Activated T-helper 1 cell treated with anti-CD3 and anti-CD28 coated beads, Interleukin-12 subunit alpha, Interleukin-12 subunit beta, Interleukin-2, Interleukin-4 antibody, amounts not matched to agents 30 ng/mL and 10 ng/mL and 1 ng/mL, durations not matched to agents 14 hours and 24 hours and 36 hours (primary cell): Measurements from ENCODE around the gene GNA14. TPM values are rescaled to one million over a fixed set of nuclear protein-coding genes. Genes with fewer than 3 reads are reported as not detected.
"Not testable (repeated sequence)": the region's sequence is repeated elsewhere in the genome, so short reads cannot be mapped to it uniquely, and the experiment has no call there.

Experiments used
- DNase-seq: peaks from one replicate; pipeline ENCODE4 v3.0.0; 2021; ENCODE audit warnings: low spot score
- H3K27ac Mint-ChIP-seq: one replicate; pipeline ENCODE4 v1.8.0; 2021; ENCODE audit warnings: mild to moderate bottlenecking, mixed read lengths
- H3K27me3 Mint-ChIP-seq: one replicate; pipeline ENCODE4 v1.8.0; 2022; ENCODE audit warnings: mild to moderate bottlenecking, moderate library complexity, mixed read lengths; ENCODE audit not compliant: insufficient read depth
- H3K36me3 Mint-ChIP-seq: one replicate; pipeline ENCODE4 v1.8.0; 2021; ENCODE audit warnings: low read depth, mixed read lengths
- H3K4me1 Mint-ChIP-seq: one replicate; pipeline ENCODE4 v1.8.0; 2021; ENCODE audit warnings: low read depth, mixed read lengths
- H3K4me3 Mint-ChIP-seq: one replicate; pipeline ENCODE4 v1.8.0; 2021; ENCODE audit warnings: mild to moderate bottlenecking, moderate library complexity, mixed read lengths
- H3K9me3 Mint-ChIP-seq: one replicate; pipeline ENCODE4 v1.8.0; 2021; ENCODE audit warnings: mixed read lengths
- intact Hi-C: fragments of 100-400 bp; cut with micrococcal nuclease; formaldehyde crosslinking; loops from one replicate; pipeline ENCODE4 v1.15.1; 2024
- total RNA-seq: library from RNA; stranded (reverse); gene quantifications from 2 replicates; pipeline ENCODE4 v1.2.3, GENCODE V29; 2022

The GNA14 gene
- total RNA-seq, 1 donor from 2014 or later: not detected

GRCh38 chr9:77667151-77667550 lies 19.0 kb upstream of the GNA14 start:
- DNase-seq: no peak
- H3K27me3 Mint-ChIP-seq: peaks cover 5% of the 10 kb centered on the region
- intact Hi-C loops: no loop called here
- no peak overlapping the region for H3K27ac Mint-ChIP-seq
- H3K4me3 Mint-ChIP-seq: no peak overlapping the region
- no peaks in the 10 kb centered on the region for H3K9me3 Mint-ChIP-seq
- no peaks in the 10 kb centered on the region for H3K4me1 Mint-ChIP-seq
- no peaks in the 10 kb centered on the region for H3K36me3 Mint-ChIP-seq

GRCh38 chr9:77663754-77664153 lies 15.6 kb upstream of the GNA14 start:
- Mint-ChIP-seq H3K36me3 (no peaks in the 10 kb centered on the region), H3K4me1 (no peaks in the 10 kb centered on the region), H3K4me3 (no peak overlapping the region), H3K27ac (no peak overlapping the region), H3K27me3 (peaks cover 2% of the 10 kb centered on the region), H3K9me3 (no peaks in the 10 kb centered on the region)
- no peak for DNase-seq
- intact Hi-C loops: no loop called here

GRCh38 chr9:77661566-77662085 lies 13.5 kb upstream of the GNA14 start:
- Mint-ChIP-seq H3K4me1 (no peaks in the 10 kb centered on the region), H3K4me3 (no peak overlapping the region), H3K9me3 (no peaks in the 10 kb centered on the region), H3K27me3 (peaks cover 2% of the 10 kb centered on the region), H3K36me3 (no peaks in the 10 kb centered on the region), H3K27ac (no peak overlapping the region)
- no peak for DNase-seq
- intact Hi-C loops: no loop called here

GRCh38 chr9:77659926-77660325 lies 11.8 kb upstream of the GNA14 start:
- Mint-ChIP-seq H3K4me3 (no peak overlapping the region), H3K27ac (no peak overlapping the region), H3K9me3 (no peaks in the 10 kb centered on the region), H3K27me3 (peaks cover 2% of the 10 kb centered on the region), H3K4me1 (no peaks in the 10 kb centered on the region), H3K36me3 (no peaks in the 10 kb centered on the region)
- intact Hi-C loops: loop anchor here (10.0 kb wide), 1 partner anchor 375 kb away; the partner anchor contains the start of gene GNAQ
- DNase-seq: no peak

GRCh38 chr9:77651203-77651602 lies 3.1 kb upstream of the GNA14 start:
- H3K9me3 Mint-ChIP-seq: no peaks in the 10 kb centered on the region
- intact Hi-C loops: loop anchor here (10.0 kb wide), 1 partner anchor 384 kb away; the partner anchor contains the start of gene GNAQ
- DNase-seq: no peak
- no peaks in the 10 kb centered on the region for H3K36me3 Mint-ChIP-seq
- H3K4me3 Mint-ChIP-seq: no peak overlapping the region
- peaks cover 4% of the 10 kb centered on the region for H3K4me1 Mint-ChIP-seq
- H3K27ac Mint-ChIP-seq: no peak overlapping the region
- peaks cover 50% of the 10 kb centered on the region for H3K27me3 Mint-ChIP-seq

GRCh38 chr9:77649109-77649812 lies 1.1 kb upstream of the GNA14 start:
- no peak overlapping the region for H3K4me3 Mint-ChIP-seq
- H3K4me1 Mint-ChIP-seq: peaks cover 4% of the 10 kb centered on the region
- no peaks in the 10 kb centered on the region for H3K36me3 Mint-ChIP-seq
- H3K27ac Mint-ChIP-seq: no peak overlapping the region
- H3K27me3 Mint-ChIP-seq: peaks cover 64% of the 10 kb centered on the region
- intact Hi-C loops: loop anchor here (5.0 to 10.0 kb wide), 2 partner anchors 103 to 196 kb away; no protein-coding TSS in a partner anchor
- no peak for DNase-seq
- no peaks in the 10 kb centered on the region for H3K9me3 Mint-ChIP-seq

GRCh38 chr9:77647267-77648233 lies 572 bp downstream of the GNA14 start:
- Mint-ChIP-seq H3K9me3 (no peaks in the 10 kb centered on the region), H3K27me3 (peaks cover 56% of the 10 kb centered on the region)
- intact Hi-C loops: loop anchor here (5.0 to 10.0 kb wide), 2 partner anchors 105 to 197 kb away; no protein-coding TSS in a partner anchor

GRCh38 chr9:77643871-77644270 lies 4.3 kb downstream of the GNA14 start:
- intact Hi-C loops: loop anchor here (10.0 kb wide), 1 partner anchor 201 kb away; no protein-coding TSS in a partner anchor
- peaks cover 4% of the 10 kb centered on the region for H3K4me1 Mint-ChIP-seq
- H3K27me3 Mint-ChIP-seq: peaks cover 49% of the 10 kb centered on the region
- no peaks in the 10 kb centered on the region for H3K36me3 Mint-ChIP-seq
- no peak overlapping the region for H3K27ac Mint-ChIP-seq
- H3K4me3 Mint-ChIP-seq: no peak overlapping the region
- H3K9me3 Mint-ChIP-seq: no peaks in the 10 kb centered on the region
- no peak for DNase-seq

More at GRCh38 chr9:77647267-77648233, 572 bp downstream of the GNA14 start:
- no peaks in the 10 kb centered on the region for H3K36me3 Mint-ChIP-seq
- H3K4me3 Mint-ChIP-seq: peak overlapping the region; percentile 68
- H3K27ac Mint-ChIP-seq: peak overlapping the region; percentile 23
- DNase-seq: no peak
- peaks cover 4% of the 10 kb centered on the region for H3K4me1 Mint-ChIP-seq

GRCh38 chr9:77640741-77641580 lies 7.2 kb downstream of the GNA14 start:
- intact Hi-C loops: loop anchor here (10.0 kb wide), 1 partner anchor 204 kb away; no protein-coding TSS in a partner anchor
- Mint-ChIP-seq H3K36me3 (no peaks in the 10 kb centered on the region), H3K9me3 (no peaks in the 10 kb centered on the region), H3K27me3 (peaks cover 36% of the 10 kb centered on the region), H3K4me1 (no peaks in the 10 kb centered on the region), H3K27ac (no peak overlapping the region), H3K4me3 (no peak overlapping the region)
- DNase-seq: no peak

GRCh38 chr9:77632652-77633051 lies 15.5 kb downstream of the GNA14 start:
- Mint-ChIP-seq H3K4me3 (no peak overlapping the region), H3K27me3 (peaks cover 14% of the 10 kb centered on the region), H3K4me1 (no peaks in the 10 kb centered on the region), H3K27ac (no peak overlapping the region), H3K36me3 (no peaks in the 10 kb centered on the region), H3K9me3 (no peaks in the 10 kb centered on the region)
- DNase-seq: no peak
- intact Hi-C loops: no loop called here

- H3K4me1 Mint-ChIP-seq, H3K27me3 Mint-ChIP-seq, DNase-seq, H3K9me3 Mint-ChIP-seq, intact Hi-C loops, H3K4me3 Mint-ChIP-seq, H3K27ac Mint-ChIP-seq, H3K36me3 Mint-ChIP-seq: not testable (repeated sequence)
Measured at GRCh38 chr9:77628864-77629263, 19.3 kb downstream of the GNA14 start.

GRCh38 chr9:77616191-77616590 lies 31.9 kb downstream of the GNA14 start:
- Mint-ChIP-seq H3K27me3 (no peaks in the 10 kb centered on the region), H3K4me1 (no peaks in the 10 kb centered on the region), H3K36me3 (no peaks in the 10 kb centered on the region), H3K4me3 (no peak overlapping the region), H3K27ac (no peak overlapping the region), H3K9me3 (no peaks in the 10 kb centered on the region)
- no peak for DNase-seq
- intact Hi-C loops: no loop called here
